ENCODE results near the gene FIGNL2.

DNA sequence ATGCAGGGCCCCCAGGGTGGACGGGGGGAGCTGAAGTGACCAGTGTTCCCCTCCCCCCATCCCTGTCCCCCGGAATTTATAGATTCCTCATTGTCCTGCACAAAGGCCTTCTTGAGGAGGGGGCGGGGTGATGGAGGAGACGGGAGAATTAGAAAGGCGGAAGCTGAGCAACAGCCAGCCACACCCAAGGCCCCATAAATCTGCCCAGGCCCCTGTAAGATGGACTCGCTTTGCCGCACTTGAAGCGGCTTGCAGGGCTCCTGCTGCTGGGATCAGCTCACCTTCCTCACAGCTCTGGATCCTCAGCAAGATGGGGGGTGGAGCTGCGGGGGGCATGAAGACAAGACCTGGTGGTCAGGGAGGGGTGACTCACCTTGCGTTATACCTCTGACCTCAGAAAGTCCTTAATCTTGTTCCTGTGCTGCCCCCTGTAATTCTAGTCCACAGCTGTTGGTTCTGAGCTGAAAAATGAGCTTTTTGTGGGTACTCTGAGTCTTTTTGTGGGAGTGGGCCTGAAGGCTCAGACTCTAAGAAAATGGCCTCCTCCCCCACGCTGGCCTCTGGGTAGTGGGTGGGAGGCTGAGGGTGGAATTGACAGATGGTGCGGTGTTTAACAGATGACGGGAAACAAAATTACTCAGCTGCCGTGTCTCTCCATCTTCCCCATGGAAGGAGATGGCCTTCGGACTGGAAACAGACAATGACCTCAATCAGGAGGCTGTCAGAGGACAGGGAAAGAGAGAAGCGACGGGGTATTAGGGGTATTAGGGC, 23.6 kb upstream of the FIGNL2 start:
- no peak for TF ChIP-seq POLR2A (IDR thresholded peaks at IDR 0.05)
- TF ChIP-seq, protein P1, sequence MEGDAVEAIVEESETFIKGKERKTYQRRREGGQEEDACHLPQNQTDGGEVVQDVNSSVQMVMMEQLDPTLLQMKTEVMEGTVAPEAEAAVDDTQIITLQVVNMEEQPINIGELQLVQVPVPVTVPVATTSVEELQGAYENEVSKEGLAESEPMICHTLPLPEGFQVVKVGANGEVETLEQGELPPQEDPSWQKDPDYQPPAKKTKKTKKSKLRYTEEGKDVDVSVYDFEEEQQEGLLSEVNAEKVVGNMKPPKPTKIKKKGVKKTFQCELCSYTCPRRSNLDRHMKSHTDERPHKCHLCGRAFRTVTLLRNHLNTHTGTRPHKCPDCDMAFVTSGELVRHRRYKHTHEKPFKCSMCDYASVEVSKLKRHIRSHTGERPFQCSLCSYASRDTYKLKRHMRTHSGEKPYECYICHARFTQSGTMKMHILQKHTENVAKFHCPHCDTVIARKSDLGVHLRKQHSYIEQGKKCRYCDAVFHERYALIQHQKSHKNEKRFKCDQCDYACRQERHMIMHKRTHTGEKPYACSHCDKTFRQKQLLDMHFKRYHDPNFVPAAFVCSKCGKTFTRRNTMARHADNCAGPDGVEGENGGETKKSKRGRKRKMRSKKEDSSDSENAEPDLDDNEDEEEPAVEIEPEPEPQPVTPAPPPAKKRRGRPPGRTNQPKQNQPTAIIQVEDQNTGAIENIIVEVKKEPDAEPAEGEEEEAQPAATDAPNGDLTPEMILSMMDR (IDR thresholded peaks at IDR 0.05 in 4 of 5, conservative IDR thresholded peaks at IDR 0.05 in 1 of 5): no peak
